NCI-H1694 treated with DMSO at 0.1 percent for 48 hours (cell line): Measurements from ENCODE around the gene ZSCAN10.
"Not testable (repeated sequence)": the region's sequence is repeated elsewhere in the genome, so short reads cannot be mapped to it uniquely, and the experiment has no call there.

ENCODE experiments used
- DNase-seq: peaks from one replicate; lab custom pipeline; 2025; lab: John Stamatoyannopoulos, UW

The ZSCAN10 gene

DNA sequence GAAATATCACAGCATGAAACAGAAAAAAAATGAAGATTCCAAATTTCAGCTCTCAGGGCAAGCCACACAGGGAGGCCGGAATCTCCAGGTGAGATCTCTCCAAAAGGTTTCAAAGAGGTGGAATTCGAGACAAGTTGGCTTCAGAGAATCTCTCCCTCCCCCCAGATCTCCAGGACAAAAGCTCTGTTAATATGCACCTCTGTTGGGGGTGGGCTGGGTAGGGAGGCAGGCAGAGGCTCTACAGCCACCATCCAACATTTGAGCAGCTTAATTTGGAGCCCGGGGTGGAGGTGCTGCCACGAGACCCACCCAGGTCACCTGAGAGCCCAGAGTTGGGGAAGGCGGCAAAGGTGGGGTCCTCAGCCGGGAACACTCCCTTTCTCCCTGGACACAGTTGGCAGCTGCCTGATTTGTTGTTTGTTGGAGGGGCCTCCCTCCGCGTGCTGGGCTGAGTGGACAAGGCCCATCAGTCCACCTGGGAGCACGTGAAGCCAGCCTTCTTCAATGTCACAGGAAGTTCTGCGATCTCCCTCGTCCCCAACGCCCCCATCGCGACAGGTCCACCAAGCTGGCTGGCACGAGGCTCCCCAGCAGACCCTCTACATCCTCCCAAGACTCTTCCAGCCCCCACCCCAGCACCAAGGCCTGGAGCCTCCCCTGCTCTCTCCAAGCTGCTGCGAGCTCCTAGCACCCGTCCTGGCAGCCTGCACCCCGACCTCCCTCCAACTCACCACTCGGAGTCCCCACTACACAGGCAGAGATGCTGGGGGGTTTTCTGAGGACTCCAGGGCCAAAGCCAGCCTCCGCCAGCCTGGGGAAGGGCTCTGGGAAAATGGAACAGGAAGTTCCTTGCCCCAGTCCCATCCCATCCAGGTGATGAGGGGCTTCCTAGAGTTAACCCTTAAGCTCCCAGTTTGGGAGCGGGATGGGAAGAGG is at the start of gene ZSCAN10:
TSS of gene ZSCAN10 (minus strand) at position 836 of the 936 bp plus-strand sequence. CDS start 6,357 bp downstream, outside the sequence.
- DNase-seq = no peak

DNA sequence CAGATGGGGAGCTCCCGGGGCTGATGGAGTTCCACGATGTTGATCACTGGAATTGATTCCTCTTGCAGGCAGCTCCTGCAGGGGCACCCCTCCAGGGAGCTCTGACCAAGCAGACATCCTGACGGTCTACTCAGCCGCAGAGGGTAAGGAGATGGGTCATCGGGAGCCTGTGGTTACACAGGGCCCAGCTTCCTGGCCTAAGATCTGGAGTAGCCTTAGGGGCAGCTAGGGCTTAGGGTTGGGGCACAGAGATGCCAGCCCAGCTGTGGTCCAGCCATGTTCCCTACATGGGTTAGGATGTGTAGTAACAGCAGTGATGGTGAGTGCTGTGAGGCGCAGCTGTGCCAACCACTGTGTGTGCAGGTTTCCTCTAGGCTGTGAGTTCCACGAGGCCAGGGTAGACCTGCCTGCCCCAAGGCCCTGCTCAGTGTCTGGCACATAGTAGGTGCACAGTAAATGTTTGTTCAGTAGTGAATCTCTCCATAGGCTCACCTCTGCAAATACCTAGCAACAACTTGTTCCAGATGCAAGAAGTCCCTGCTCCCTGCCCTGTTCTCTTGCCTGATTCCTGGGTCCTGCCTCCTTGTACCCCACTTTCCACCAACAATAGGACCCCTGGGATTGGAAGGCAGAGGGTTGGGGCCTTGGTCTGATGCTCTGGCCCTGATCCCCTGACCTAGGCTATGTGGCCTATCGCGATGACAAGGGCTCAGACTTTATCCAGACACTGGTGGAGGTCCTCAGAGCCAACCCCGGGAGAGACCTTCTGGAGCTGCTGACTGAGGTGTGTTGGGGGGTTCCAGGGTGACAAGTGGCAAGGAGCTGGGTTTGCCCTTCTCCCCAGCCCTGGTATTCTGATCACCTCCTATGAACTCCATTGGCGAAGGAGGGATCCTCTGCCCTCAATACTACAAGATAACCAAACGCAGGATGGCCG is 49.4 kb upstream of the ZSCAN10 start:
- no peak for DNase-seq

GRCh38 chr16:3147757-3148104 is 48.6 kb upstream of the ZSCAN10 start:
- no peak for DNase-seq

GRCh38 chr16:3147046-3147756 is 48.1 kb upstream of the ZSCAN10 start:
- DNase-seq = no peak

- no peak for DNase-seq
Observed at GRCh38 chr16:3145660-3146059, 46.6 kb upstream of the ZSCAN10 start.

- no peak for DNase-seq
Observed at GRCh38 chr16:3145151-3145550, 46.1 kb upstream of the ZSCAN10 start.

GRCh38 chr16:3144321-3144983 is 45.4 kb upstream of the ZSCAN10 start:
- no peak for DNase-seq

DNA sequence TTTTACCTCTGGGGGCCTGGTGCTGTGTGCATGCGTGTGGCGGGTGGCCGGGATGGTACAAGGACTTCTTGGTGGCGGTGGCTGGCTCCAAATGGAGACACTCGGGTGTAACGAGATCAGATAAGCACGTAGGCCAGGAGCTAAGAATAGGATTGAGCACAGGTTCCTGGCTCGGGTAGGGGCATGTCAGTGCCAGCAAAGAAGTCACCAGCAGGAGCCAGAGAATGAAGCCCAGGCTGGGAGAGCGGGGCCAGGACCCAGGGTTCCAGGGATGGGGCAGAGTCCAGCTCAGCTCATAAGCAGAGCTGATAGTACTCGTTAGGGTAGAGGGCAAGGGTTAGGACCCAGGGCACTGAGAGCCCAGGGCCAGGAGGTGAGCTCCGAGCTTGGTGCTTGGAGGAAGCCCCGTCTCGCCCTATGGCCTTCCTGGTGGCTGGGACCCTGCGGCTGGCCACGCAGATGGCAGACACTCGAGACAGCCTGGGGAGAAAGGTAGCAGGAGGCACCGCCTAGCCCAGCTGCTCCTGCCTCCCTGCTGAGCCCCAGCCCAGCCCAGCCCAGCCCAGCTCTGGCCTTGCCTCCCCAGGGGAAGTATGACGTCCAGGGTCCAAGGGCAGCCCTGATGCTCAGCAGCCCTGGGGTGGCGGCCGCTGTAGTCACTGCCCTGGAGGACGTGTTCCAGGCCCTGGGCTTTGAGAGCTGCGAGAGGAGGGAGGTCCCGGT is 44.7 kb upstream of the ZSCAN10 start:
- no peak for DNase-seq

GRCh38 chr16:3143189-3143588 is 44.1 kb upstream of the ZSCAN10 start:
- no peak for DNase-seq

- DNase-seq = no peak
Observed at GRCh38 chr16:3142770-3143169, 43.7 kb upstream of the ZSCAN10 start.

GRCh38 chr16:3142327-3142726 is 43.2 kb upstream of the ZSCAN10 start:
- no peak for DNase-seq

DNA sequence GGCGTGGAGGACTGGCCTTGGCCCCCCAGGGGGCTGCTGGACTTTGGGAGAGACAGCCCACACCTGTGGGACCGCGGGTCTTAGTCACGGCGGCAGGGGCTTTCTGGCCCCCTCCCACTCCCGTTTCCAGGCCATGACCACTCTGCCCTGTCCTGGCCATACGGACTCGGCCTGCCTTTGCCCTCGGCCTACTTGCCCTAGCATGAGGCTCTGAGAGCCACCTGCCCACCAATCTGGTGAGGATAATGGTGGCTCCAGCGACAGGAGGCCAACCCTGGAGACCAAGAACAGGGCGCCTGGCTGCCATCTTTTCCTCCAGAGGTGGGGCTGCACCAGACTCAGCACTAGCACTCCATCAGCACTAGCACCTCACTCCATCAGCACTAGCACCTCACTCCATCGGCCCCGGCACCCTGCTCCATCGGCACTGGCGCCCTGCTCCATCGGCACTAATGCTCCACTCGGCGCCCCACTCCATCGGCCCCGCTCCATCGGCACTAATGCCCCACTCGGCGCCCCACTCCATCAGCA is 42.8 kb upstream of the ZSCAN10 start:
- DNase-seq = no peak

- DNase-seq = no peak
Observed at GRCh38 chr16:3140603-3141427, 41.7 kb upstream of the ZSCAN10 start.

DNA sequence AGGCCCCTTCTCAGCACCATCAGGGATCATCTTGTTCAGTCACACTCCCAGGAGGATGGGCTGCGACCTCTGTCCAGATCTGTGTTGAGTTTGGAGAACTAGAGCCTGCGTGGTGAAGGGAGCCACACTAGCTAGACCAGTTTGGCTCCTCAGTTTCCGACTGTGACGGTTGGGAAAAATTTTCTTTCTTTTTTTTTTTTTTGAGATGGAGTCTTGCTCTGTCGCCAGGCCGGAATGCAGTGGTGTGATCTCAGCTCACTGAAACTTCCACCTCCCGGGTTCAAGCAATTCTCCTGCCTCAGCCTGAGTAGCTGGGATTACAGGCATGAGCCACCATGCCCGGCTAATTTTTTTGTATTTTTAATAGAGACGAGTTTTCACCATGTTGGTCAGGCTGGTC is 40.5 kb upstream of the ZSCAN10 start:
- DNase-seq = not testable (repeated sequence)

DNA sequence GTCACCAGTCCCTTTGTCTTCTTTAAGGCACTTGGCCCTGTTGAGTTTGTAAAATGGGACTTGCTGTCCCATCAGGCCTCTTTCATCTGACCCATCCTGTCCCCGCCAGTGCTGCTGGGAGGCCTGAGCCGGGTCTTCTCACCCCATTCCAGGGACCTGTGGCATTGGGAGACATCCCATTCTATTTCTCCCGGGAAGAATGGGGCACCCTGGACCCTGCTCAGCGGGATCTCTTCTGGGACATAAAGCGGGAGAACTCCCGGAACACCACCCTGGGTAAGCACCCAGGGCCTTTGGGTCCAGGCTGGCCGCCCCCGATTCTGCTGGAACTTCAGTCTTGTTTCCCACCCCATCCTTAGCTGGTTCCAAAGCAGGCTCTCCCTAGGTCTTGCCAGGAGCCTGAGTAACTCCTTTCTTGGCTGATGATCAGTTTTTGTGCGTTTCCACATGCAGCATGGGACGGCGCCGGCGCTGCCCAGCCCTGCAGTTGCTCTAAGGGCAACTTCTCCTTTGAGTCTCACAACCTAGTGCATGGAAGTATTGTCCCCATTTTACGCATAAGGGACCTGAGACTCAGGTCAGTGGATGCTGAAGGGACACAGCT is 39.8 kb upstream of the ZSCAN10 start:
- DNase-seq = no peak

- DNase-seq = no peak
Observed at GRCh38 chr16:3138342-3138741, 39.2 kb upstream of the ZSCAN10 start.

GRCh38 chr16:3137267-3137666 is 38.2 kb upstream of the ZSCAN10 start:
- DNase-seq = no peak

GRCh38 chr16:3135126-3135715 is 36.1 kb upstream of the ZSCAN10 start:
- DNase-seq = no peak
